Astrocyte (in vitro differentiated cells and primary cell): Measurements from ENCODE around the gene ARPP19. TPM values are rescaled to one million over a fixed set of nuclear protein-coding genes. Genes with fewer than 3 reads are reported as not detected.

Experiments
- DNase-seq: peaks from one replicate; pipeline ENCODE4 v3.0.0-alpha.2; 2010; ENCODE audit warnings: low read depth
- FAIRE-seq: peaks from 2 replicates; lab custom pipeline; 2011; peaks lifted over from hg19 to GRCh38; lab: Jason Lieb, UNC
- H2AFZ ChIP-seq: 2 replicates; pipeline ENCODE4 v1.6.0; 2012; ENCODE audit warnings: low read depth, low read length, inconsistent platforms
- H3K27ac ChIP-seq: 2 replicates; pipeline ENCODE4 v1.5.1; 2011; ENCODE audit warnings: low read depth, low read length, inconsistent platforms
- H3K27me3 ChIP-seq: 2 replicates; pipeline ENCODE4 v1.6.0; 2011; ENCODE audit warnings: low read length, inconsistent platforms; ENCODE audit not compliant: insufficient read depth
- H3K36me3 ChIP-seq: 2 replicates; pipeline ENCODE4 v1.5.1; 2011; ENCODE audit warnings: low read length, inconsistent platforms; ENCODE audit not compliant: insufficient read depth
- H3K4me1 ChIP-seq: 2 replicates; pipeline ENCODE4 v1.5.1; 2011; ENCODE audit warnings: low read length, inconsistent platforms; ENCODE audit not compliant: insufficient read depth
- H3K4me2 ChIP-seq: 2 replicates; pipeline ENCODE4 v1.6.0; 2012; ENCODE audit warnings: low read length, inconsistent platforms
- H3K4me3 ChIP-seq: 2 replicates; pipeline ENCODE4 v1.5.1; 2011; ENCODE audit warnings: low read depth, mild to moderate bottlenecking, low read length, inconsistent platforms; ENCODE audit not compliant: insufficient read depth
- H3K79me2 ChIP-seq: 2 replicates; pipeline ENCODE4 v1.6.0; 2012; ENCODE audit warnings: mild to moderate bottlenecking, low read length, inconsistent platforms; ENCODE audit not compliant: insufficient read depth
- H3K9ac ChIP-seq: 2 replicates; pipeline ENCODE4 v1.6.0; 2012; ENCODE audit warnings: mild to moderate bottlenecking, low read length, inconsistent platforms
- H3K9me3 ChIP-seq: 2 replicates; pipeline ENCODE4 v1.5.1; 2012; ENCODE audit warnings: low read depth, mild to moderate bottlenecking, low read length, inconsistent platforms; ENCODE audit not compliant: insufficient read depth
- H4K20me1 ChIP-seq: 2 replicates; pipeline ENCODE4 v1.6.0; 2012; ENCODE audit warnings: low read length, inconsistent platforms; ENCODE audit not compliant: insufficient read depth
- H3K27ac Mint-ChIP-seq: one replicate; pipeline ENCODE4 v1.8.0; 2021; ENCODE audit warnings: mild to moderate bottlenecking, mixed read lengths; ENCODE audit not compliant: unreplicated experiment
- H3K27me3 Mint-ChIP-seq: one replicate; pipeline ENCODE4 v1.8.0; 2021; ENCODE audit warnings: low read depth, mixed read lengths; ENCODE audit not compliant: unreplicated experiment
- H3K36me3 Mint-ChIP-seq: one replicate; pipeline ENCODE4 v1.8.0; 2021; ENCODE audit warnings: low read depth, mixed read lengths; ENCODE audit not compliant: unreplicated experiment
- H3K4me1 Mint-ChIP-seq: one replicate; pipeline ENCODE4 v1.8.0; 2021; ENCODE audit warnings: low read depth, mixed read lengths; ENCODE audit not compliant: unreplicated experiment
- H3K4me3 Mint-ChIP-seq: one replicate; pipeline ENCODE4 v1.8.0; 2021; ENCODE audit warnings: mild to moderate bottlenecking, moderate library complexity, mixed read lengths; ENCODE audit not compliant: unreplicated experiment
- H3K9me3 Mint-ChIP-seq: one replicate; pipeline ENCODE4 v1.8.0; 2021; ENCODE audit warnings: mild to moderate bottlenecking, mixed read lengths; ENCODE audit not compliant: unreplicated experiment
- CTCF ChIP-seq: IDR thresholded peaks from 2 replicates; pipeline ENCODE4 v1.5.1; 2011; ENCODE audit warnings: low read depth, mild to moderate bottlenecking, inconsistent platforms, low read length, moderate library complexity; ENCODE audit not compliant: insufficient read depth
- EZH2 ChIP-seq: IDR thresholded peaks from 2 replicates; pipeline ENCODE4 v1.6.1; 2012; ENCODE audit warnings: mild to moderate bottlenecking, low read length, inconsistent platforms; ENCODE audit not compliant: insufficient read depth
- total RNA-seq: library from RNA; stranded (reverse); gene quantifications from 2 replicates; pipeline ENCODE4 v1.2.1, GENCODE V29; 2021

The ARPP19 gene
- total RNA-seq, 1 donor from 2014 or later = 198 TPM

GRCh38 chr15:52615302-52615701 lies 46.5 kb upstream of the ARPP19 start:
- peaks cover 13% of the 10 kb centered on the region for H3K36me3 Mint-ChIP-seq
- no peaks in the 10 kb centered on the region for H3K79me2 ChIP-seq

GRCh38 chr15:52609593-52609992 lies 40.8 kb upstream of the ARPP19 start:
- Histone ChIP-seq H3K4me2 (no peak overlapping the region), H3K36me3 (peaks cover 17% of the 10 kb centered on the region), H3K9ac (no peak overlapping the region), H4K20me1 (no peaks in the 10 kb centered on the region), H3K27ac (no peak overlapping the region), H3K79me2 (no peaks in the 10 kb centered on the region), H3K4me3 (no peak overlapping the region), H3K9me3 (no peaks in the 10 kb centered on the region), H2AFZ (no peak overlapping the region), H3K4me1 (no peaks in the 10 kb centered on the region), H3K27me3 (no peaks in the 10 kb centered on the region)
- Mint-ChIP-seq H3K4me3 (no peak overlapping the region), H3K27ac (no peak overlapping the region), H3K27me3 (no peaks in the 10 kb centered on the region), H3K4me1 (no peaks in the 10 kb centered on the region), H3K36me3 (peaks cover 17% of the 10 kb centered on the region), H3K9me3 (no peaks in the 10 kb centered on the region)
- TF ChIP-seq CTCF (no peak), EZH2 (no peak)
- DNase-seq = no peak
- no peak for FAIRE-seq

More at GRCh38 chr15:52615302-52615701, 46.5 kb upstream of the ARPP19 start:
- Histone ChIP-seq H3K9me3 (no peaks in the 10 kb centered on the region), H2AFZ (no peak overlapping the region), H3K9ac (no peak overlapping the region), H3K27ac (no peak overlapping the region), H3K36me3 (peaks cover 9% of the 10 kb centered on the region), H3K4me3 (no peak overlapping the region), H4K20me1 (peaks cover 4% of the 10 kb centered on the region), H3K4me2 (no peak overlapping the region), H3K4me1 (no peaks in the 10 kb centered on the region), H3K27me3 (no peaks in the 10 kb centered on the region)
- Mint-ChIP-seq H3K4me1 (peaks cover 4% of the 10 kb centered on the region), H3K9me3 (no peaks in the 10 kb centered on the region), H3K4me3 (no peak overlapping the region), H3K27me3 (no peaks in the 10 kb centered on the region), H3K27ac (no peak overlapping the region)
- FAIRE-seq (no peak), DNase-seq (no peak)
- TF ChIP-seq CTCF = no peak
- TF ChIP-seq EZH2 = no peak

DNA sequence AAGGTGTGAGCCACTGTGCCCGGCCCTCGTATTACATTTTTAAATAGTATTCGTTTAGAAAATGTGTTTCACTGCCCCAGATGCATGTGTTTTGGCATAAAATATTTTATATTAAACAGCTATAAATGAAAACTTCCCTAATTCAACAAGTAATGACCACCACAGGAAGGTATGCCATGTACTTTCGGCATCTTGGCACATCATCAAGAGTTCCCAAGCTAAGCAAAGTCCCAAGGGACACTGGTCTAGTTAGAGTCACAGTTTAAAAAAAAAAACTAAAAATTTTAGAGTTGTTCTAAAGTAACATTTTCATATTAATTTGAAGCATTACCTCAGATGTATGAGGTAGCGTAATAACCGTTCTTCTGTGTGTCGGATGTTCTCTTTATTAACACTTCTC lies 15.6 kb upstream of the ARPP19 start:
- peaks cover 8% of the 10 kb centered on the region for H3K36me3 Mint-ChIP-seq
- H3K36me3 ChIP-seq = no peaks in the 10 kb centered on the region
- H3K4me2 ChIP-seq = no peak overlapping the region
- no peak overlapping the region for H3K9ac ChIP-seq
- no peaks in the 10 kb centered on the region for H3K27me3 Mint-ChIP-seq
- no peak overlapping the region for H2AFZ ChIP-seq
- no peaks in the 10 kb centered on the region for H3K9me3 Mint-ChIP-seq
- H3K27ac ChIP-seq = no peak overlapping the region
- no peak overlapping the region for H3K4me3 ChIP-seq
- DNase-seq (no peak), FAIRE-seq (no peak)
- H3K79me2 ChIP-seq = no peaks in the 10 kb centered on the region
- no peaks in the 10 kb centered on the region for H3K9me3 ChIP-seq
- no peak overlapping the region for H3K4me3 Mint-ChIP-seq
- H4K20me1 ChIP-seq = no peaks in the 10 kb centered on the region
- no peak for TF ChIP-seq EZH2
- no peak for TF ChIP-seq CTCF
- H3K27ac Mint-ChIP-seq = no peak overlapping the region
- H3K27me3 ChIP-seq = no peaks in the 10 kb centered on the region
- no peaks in the 10 kb centered on the region for H3K4me1 ChIP-seq
- no peaks in the 10 kb centered on the region for H3K4me1 Mint-ChIP-seq
